HG02588 (cell line): Measurements from ENCODE around the gene TTI1.

Experiments used
- ATAC-seq: cut with Tn5 transposase; IDR thresholded peaks from one replicate; pipeline ENCODE4 v1.9.1; 2021; ENCODE audit warnings: mild to moderate bottlenecking, moderate library complexity; ENCODE audit not compliant: unreplicated experiment

The TTI1 gene

DNA sequence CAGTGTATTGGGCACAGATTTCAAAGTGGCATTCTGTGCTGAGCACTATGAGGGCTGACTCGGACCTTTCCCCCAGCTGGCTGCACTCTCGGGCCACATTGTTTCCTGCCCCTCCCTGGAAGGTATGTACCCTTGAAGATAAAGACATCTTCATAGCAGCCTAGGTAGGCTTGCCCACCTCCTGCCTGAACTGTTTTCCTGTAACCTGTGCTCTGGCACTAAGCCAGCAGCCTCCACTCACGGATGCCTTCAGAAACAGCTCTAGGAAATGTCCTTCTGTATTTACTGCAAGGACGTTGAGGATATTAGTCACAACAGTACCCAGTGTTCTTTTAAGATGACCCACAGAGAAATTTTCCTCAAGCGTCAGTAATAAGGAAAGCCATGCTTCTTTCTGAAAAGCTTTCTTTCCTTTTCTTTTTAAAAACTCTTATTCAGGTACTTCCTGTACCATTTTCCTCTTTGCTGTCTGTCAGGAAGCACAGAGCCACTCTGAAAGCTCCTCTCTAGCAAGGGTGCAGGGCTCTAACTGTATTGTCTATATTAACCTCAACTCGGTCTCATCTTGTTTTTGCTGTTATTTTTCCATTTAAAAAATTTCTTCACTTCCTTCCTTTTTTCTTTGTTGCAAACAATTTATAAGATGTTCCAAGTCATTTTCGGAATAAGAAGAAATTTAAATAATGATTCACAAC lies 43.5 kb downstream of the TTI1 start:
- ATAC-seq: no peak

DNA sequence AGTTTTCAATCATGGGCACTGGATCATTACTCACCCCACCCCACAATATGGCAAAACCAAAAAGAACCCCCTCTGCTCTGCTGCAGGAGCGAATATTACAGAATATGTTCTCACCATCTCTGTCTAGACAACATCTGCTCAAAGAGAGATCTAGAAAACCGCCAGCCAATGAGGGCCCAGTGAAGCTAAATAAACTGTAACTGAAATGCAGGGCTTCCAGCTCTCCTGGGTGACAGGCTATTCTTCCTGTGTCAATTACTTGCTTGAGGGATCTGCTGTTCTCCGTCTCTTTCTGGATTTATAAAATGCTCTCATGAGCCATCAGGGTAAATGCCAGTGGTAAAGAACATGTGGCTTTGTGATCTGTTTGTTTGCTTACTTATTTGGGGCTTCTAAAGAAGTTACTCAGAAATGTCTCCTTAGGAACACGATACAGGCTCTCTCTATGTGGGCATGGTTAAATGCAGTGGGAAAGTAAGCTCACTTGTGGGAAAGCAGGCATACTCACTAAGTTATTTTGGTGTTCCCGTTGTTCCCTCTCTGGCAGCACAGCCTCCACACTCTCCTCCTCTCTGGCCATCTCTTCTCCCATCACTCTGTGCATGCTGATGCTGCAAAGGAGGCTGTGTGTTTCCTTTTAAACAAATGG lies 44.8 kb downstream of the TTI1 start:
- ATAC-seq: no peak

DNA sequence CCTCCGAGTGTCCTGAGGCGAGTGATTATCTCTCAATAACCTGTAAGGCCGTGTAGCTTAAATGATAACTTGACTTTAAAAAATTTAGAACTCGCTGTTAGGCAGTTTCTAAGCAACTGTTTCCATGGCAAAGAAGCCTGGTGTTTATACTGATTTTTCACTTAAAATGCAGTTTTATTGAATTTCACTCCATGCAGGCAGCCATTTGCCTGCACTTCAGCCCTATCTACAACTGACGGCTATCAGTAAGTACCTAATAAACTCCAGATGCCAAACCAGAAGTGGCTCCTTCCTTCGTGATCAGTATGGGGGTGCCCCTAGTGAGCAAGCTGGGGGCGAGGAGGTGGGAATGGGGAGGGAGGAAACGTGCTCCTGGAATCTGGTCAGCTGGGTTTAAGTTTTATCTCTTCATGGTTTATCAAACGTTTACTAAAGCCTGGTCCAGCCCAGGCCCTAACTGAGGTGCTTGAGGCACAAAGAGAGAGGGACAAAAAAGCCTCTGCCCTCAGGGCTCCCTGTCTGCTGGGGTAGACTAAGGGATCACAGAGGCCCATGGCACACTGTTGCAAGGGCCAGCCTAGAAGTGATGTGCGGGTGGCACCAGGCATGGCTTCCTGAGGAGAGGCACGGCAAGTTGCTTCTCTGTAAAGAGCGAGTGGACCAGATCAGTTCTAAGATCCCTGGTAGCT lies 45.5 kb downstream of the TTI1 start:
- ATAC-seq: no peak

DNA sequence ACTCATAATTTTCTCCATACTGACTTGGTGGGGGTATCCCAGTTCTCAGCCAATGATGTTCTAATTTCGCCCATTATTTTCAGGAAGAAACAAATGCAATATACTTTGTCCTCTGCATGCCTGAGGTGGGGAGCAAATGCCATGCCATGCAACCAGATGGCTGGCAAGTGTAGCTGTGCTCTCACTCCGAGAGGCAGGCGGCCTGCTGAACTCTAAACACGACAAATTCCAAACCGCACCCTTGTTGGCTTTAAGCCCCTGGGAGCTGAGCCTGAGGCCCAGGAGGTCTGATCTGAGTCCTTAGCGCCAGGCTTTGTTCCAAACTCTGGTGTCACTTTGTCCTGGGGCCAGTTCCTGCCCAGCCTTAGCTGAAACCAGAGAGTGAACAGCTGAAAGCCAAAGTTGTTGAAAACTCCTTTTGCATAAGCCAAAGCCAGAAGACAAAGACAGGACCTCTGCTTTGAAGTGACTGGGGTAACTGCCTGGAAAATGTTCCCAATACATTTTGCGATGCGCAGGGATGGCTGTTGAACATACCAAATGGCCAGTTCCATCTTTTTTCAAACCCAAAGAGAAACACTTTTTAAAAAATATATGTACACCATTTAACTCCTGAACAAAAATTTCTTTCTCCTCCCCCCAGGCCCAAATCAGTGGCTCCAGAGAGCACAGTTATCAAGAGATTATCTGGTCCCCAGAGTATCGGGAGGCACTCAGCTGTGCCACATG lies 46.2 kb downstream of the TTI1 start:
- ATAC-seq: no peak

DNA sequence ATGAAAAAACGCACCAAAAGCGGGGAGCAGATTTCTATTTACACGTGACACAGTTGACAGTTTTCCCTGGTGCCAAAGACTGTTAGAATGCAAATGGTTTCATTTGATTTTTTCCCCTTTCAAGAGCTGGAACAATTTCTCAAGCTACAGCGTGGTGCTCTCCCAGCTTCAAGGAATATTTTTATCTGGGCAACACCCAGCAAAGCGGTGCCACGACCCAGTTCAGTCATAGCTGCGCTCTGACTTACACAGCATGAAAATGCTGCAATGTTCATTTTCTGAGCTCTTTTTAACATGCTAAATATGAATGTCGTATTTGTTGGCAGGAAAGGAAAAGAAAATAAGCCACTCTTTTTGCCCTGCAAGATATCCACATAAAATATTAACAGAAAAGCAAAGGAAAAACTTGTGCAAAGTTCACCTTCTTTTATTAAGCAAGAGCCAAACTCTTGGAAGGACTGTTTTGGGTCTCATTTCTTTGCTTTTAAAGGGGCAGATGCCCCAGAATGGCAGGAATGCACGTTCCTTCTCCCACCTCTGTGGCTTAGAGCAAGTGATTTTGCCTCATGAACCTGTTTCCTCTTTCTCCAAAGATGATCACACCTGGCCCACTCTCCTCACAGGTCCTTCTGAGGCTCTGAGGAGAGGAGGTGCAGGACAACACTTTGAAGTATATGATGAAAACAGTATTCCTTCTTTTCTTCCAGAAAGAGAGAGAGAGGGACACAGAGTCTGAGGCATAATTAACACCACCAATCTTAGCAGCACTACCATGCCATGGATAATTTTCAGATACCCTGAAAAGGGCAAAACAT lies 47.0 kb downstream of the TTI1 start:
- ATAC-seq: no peak

DNA sequence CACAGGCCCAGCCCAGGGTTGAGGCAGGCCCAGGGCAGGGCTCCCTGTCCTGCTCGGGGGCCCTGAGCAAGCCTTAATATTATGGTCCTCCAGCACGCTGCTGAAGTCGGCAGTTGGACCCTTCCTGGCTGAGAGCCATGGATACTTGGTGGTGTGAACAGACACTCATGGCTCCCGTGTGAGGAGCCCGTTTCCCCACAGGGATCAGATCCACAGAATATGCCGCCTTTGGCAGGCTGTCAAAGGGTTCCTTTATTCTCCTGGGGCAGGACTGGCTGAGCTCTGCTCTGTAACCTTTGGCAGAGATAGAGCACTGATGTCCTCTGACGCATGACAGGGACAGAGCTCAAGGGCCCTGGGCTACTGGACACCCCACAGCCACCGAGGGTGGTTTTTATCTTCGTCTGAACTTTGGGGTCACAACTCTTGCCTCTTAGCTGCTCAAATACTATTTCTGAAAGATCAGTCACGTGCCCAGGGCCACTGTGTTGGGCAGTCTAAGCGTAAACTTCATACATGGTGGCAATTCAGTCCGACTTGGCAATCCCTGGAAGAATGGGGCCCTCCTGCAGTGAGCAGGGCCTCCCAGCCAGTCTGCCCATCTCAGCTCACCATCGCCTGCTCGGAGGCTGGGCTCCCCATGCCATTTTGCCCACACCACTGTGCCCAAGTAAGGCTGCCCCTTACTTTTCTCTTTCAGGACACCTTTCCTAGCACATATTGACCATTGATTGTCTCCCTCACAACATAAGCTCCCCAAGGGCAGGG lies 49.1 kb downstream of the TTI1 start:
- ATAC-seq: no peak

DNA sequence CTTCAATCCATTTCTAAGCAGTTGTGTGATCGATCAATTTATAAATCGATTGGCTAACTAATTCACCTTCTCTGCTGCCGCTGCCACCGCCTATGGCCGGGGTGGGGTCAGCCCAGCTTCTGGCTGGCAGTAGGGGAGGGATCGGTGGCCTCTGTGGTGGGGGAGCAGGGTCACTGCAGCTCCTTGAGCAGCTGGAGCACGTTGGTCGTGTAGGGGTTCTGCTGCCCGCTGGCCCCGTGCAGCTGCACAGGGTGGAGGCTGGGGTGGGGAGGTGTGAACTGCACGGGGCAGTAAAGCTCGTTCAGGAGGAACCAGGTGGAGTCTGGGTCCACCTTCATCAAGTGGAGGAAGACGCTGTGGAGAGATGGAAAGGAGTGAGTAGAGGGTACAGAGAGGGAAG lies 50.0 kb downstream of the TTI1 start:
- no peak for ATAC-seq

DNA sequence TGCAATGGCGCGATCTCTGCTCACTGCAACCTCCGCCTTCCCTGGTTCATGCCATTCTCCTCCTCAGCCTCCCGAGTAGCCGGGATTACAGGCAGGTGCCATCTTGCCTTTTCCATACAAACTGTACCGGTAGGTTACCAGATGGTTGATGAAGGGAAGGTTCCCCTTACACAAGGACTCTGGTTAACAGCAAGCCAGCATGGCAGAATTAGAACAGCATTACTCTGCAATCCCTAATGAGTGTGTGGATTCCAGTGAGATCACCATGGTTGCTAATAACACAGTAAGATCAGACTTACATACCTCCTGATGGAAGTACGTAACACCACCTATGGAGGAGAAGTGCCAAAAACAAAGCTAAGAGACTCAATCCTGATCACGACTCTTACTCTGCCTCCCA lies 51.7 kb downstream of the TTI1 start:
- ATAC-seq: no peak

DNA sequence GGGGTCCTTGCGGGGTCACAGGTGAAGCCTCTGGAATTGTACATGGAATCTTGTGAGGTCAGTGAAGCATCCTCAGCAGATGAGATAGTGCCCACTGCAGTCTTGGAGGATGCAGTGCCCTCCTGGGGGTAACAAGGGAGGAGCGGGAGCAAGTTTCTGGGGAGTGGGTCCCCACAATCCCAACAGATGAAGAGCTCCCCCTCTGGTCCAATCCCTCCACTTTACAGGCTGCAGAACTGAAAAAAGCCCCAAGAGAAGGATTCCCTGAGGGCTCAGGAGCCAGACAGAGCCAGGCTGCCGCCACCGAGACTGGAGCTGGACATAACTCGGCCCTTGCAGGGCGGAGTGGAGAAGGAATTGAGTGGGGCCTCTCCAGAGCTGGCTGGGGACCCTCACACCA lies 52.4 kb downstream of the TTI1 start:
- ATAC-seq: no peak

DNA sequence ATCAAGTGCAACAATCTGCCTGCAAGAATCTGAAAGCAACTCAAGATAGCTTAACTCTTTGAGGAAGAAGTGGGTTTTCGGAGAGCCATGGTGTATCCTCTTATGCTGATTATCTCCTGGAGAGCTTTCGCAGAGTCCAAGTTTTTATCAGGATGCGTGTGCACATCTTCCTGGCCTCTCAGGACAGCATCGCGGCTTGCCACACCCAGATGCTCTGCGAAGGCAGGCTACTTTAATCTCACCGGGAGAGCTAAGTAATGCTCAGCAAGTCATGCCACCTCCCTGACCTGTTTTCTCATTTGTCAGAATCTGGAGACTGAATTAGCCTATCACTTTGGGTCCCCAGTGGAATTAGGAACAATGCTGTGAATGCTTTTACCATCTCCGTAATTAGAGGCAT lies 52.9 kb downstream of the TTI1 start:
- ATAC-seq: no peak

DNA sequence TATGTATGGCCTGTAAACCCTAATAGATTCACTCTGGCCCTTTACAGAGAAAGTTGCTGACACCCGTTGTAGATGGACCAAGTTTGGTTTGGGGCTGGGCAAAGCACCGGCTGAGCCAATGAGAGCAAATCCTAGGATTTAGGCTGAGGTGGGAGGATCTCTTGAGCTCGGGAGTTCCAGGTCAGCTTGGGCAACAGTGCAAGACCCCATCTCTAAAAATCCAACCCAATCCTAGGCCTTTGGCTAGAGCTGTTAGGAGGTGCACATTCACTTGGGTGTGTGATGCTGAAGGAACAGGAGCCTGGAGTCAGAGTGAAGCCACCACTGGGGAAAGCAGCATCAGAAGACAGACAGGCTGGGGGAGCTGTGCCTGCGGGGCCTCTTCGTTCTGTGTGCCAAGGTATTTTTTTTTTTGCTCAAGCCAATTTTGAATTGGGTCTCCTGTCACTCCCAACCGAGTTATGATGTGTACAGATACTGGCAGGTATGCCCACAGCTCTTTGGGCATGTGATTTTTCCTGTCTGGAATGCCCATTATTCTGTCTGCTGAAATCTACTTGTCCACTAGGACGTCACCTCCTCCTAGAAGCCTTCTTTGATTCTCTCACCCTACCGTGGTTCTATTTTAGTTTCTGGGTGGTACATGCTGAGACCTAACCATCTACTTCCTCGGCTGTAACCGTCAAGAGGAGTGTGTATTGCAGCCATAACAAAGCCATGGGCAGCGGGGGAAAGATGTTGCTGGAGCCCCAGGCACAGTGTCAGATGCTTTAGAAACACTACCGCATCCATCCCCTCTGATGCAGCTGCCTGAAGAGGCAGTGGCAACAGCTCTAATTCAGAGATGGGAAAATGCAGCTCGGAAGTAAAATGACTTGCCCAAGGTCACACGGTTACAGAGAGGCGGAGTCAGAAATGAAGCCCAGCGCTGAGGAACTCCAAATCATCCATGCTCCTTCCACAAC lies 54.0 kb downstream of the TTI1 start:
- ATAC-seq: no peak

DNA sequence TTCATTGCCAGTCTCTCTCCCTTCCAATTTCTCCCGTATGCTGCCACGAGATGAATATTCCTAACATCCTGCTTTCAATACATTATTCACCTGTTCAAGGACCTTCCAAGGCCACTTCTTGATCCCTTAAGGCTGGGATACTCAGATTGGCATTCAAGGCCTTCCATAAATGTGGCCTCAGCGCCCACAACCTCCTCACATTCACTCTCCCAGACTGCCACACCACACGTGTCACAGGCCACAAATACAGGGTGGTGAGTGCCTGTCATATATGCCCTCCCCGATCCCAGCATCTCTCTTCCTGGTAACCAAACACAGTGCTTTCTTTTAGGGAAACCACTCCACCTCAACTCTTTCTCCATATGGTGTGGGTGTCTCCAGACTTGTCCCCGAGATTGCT lies 55.5 kb downstream of the TTI1 start:
- ATAC-seq: no peak

DNA sequence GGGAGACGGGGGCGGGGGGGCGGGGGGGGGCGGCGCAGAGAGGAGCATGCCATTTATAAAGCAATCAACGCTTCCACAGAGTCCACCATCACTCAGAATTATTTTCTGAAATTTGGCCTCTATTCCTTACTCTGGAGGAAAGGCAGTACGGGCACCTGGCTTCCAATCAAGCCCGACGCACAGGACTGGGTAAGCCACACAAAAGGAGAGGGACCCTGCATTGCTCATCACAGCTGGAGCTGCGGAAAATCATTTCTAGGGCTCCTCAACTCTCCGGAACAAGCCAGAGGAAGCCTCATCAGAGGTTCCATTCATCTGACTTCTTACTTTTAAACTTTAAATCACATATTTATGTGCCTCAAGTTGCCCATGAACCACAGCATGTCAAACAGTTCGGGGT lies 55.9 kb downstream of the TTI1 start:
- no peak for ATAC-seq

DNA sequence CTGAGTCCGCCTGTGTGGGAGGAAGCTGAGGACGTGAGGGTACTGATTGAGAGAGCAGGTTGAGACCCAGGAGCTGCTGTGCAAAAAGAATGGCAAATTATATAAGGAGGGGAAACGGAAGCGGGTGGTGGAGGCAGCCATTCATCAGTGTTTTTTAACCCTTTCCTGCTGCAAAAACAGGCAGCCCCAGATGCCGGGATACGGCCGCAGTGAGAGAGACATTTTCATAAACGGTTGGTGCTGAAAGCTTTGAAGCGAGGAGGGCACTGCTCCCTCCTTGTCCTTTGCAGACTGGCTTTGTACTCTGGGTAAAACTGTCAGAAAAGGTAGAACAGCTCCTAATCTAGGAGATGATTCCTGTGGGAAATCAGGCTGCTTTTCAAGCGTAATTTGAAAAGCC lies 56.4 kb downstream of the TTI1 start:
- ATAC-seq: no peak

DNA sequence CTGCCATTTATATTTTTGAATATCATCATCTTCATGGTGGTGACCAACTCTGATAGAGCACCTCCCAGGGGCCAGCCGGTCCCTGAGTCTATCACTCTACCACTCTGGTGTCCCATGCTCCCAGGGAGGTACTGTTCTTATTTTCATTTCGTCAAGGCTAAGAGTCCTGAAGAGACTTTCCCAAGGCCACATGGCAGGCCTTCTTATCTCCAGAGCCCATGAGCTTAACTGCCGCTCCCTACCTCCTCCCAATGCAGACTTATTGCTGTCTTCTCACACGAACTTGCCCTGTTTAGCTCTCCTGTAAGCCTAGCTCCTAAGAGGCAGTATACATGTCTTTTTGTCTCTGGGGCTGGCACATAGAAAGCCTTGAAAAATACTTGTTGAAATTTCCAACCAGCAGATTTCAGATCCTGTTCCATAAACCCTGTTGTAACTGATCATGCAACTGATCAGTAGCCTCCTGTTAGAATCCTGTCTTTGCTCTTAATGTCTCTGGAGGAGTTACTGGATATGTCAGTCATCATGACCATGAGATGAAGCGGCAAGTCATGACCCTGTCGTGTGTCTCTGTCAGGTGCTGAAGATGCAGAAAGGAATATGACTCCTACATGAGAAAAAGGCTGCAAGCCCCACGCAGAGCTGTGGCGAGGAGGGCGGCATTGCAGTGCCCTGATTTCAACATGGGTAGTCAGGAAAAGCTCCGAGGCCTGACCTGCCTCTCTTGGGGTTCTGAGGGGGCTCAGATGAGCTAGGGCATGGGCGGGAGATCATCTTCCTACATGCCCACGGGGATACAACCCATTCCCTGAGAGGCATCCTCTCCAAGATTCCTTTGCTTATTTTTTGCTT lies 60.0 kb downstream of the TTI1 start:
- no peak for ATAC-seq

DNA sequence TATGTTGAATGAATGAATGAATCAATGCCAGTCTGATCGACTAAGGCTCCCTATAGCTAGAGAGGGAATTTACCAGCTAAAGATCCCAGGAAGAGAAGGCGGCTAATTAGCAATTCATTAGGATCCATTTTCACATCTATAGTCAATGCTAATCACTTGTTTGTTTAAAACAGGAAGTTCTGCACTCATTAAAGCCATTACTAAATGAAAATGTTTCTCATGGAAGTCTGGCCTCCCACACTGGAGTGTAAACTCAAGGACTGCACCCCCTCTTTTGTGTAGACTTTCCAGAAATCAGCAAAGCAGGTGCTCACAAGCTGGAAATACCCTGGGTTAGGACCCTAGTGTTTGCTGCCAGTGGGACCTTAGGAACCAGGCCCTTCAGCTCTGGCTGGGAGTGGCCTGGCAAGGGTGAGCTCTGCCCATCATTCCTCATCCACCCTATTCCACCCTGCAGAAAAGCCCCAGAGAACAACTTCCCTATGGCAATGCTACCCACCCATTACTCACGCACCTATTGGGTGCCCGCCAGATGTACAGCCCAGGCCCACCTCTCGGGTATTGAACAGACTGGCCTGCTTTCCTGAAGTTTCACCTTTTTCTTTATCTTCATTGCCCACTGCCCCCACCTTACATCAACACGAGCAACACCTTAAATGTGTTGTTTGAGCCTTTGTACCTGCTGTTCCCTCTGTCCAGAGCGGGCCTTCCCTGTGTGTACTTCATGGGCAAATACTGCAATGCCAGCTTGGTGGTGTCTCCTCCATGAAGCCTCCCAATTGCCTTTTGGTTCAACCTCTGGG lies 60.8 kb downstream of the TTI1 start:
- ATAC-seq: no peak

DNA sequence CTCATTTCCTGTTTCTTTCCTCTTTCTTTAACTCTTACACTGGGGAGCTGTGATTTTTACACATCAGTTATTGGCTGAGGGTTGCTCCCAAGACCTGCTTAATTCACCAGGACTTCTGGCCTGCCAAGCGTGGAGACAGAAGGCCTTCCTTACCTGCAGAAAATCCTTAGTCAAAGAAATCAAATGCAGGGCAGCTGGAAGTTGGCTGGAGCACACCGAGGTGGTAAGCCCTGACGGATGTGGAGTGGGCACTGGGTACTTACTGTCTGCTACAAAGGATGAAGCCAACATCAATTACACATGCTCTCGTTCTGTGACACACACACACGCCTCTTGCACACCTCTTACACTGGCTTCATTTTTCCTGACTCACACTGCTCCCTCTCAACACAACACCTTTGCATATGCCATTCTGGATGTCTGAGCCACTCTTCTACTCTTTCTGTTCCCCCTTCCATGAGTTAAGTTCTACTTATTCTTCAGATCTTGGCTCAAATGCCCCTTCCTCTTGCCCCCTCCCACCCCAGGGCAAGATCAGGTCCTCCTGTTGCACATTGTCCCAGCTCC lies 61.6 kb downstream of the TTI1 start:
- no peak for ATAC-seq
